AG09319 (cell line): Measurements from ENCODE around the gene NDUFA3.

ENCODE experiments used
- DNase-seq: peaks from one replicate; pipeline ENCODE4 v3.0.0-alpha.2; 2010; ENCODE audit warnings: low read depth; ENCODE audit errors: extremely low read depth
- TF ChIP-seq, protein P1 (sequence below): IDR thresholded peaks from 2 replicates; pipeline ENCODE4 v1.5.1; 2011; ENCODE audit warnings: low read depth, mild to moderate bottlenecking, inconsistent platforms, low read length, moderate library complexity

The NDUFA3 gene

DNA sequence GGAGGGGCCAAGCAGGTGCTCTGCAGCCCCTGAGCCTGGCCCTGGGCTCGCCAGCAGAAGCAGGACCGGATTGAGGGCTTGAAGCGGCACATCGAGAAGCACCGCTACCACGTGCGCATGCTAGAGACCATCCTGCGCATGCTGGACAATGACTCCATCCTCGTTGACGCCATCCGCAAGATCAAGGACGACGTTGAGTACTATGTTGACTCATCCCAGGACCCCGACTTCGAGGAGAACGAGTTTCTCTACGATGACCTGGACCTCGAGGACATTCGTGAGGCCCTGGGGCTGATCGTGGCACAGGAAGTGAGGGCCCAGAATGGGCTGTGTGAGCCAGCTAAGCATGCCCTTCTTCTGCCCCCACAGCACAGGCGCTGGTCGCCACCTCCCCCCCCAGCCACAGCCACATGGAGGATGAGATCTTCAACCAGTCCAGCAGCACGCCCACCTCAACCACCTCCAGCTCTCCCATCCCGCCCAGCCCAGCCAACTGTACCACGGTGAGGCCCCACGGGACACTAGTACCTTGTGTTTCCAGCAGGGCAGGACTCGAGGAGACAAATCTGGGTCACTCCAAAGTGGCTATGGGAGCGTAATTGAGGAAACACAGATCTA lies 43.0 kb downstream of the NDUFA3 start:
- TF ChIP-seq, protein P1, sequence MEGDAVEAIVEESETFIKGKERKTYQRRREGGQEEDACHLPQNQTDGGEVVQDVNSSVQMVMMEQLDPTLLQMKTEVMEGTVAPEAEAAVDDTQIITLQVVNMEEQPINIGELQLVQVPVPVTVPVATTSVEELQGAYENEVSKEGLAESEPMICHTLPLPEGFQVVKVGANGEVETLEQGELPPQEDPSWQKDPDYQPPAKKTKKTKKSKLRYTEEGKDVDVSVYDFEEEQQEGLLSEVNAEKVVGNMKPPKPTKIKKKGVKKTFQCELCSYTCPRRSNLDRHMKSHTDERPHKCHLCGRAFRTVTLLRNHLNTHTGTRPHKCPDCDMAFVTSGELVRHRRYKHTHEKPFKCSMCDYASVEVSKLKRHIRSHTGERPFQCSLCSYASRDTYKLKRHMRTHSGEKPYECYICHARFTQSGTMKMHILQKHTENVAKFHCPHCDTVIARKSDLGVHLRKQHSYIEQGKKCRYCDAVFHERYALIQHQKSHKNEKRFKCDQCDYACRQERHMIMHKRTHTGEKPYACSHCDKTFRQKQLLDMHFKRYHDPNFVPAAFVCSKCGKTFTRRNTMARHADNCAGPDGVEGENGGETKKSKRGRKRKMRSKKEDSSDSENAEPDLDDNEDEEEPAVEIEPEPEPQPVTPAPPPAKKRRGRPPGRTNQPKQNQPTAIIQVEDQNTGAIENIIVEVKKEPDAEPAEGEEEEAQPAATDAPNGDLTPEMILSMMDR: no peak
- DNase-seq: no peak

DNA sequence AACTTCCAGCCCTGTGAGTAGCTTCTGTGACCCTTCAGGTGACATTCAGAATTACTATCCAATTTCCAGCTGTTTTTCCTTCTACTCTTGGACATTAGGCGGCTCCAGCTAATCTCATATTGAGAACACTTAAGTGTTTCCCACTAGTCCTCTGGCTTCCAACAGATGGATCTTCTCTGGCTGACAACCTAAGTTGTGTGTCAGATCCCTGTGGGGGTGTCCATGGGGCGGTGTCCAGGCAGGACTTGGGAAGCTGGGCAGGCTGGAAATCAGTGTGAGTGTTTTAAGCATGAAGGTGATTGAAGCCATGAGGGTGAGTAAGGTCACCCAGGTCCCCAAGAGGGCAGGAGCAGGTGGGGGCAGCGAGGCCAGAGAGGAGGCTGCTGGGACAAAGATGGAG lies 45.0 kb downstream of the NDUFA3 start:
- DNase-seq: no peak
- TF ChIP-seq, protein P1: no peak

DNA sequence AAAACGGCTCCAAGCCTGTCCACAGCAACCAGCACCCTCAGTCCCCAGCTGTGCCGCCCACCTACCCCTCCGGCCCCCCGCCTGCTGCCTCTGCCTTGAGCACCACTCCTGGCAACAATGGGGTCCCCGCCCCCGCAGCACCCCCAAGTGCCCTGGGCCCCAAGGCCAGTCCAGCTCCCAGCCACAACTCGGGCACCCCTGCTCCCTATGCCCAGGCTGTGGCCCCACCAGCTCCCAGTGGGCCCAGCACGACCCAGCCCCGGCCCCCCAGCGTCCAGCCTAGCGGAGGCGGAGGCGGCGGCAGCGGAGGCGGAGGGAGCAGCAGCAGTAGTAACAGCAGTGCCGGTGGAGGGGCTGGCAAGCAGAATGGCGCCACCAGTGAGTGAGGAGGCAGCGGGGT lies 45.5 kb downstream of the NDUFA3 start:
- TF ChIP-seq, protein P1: no peak

DNA sequence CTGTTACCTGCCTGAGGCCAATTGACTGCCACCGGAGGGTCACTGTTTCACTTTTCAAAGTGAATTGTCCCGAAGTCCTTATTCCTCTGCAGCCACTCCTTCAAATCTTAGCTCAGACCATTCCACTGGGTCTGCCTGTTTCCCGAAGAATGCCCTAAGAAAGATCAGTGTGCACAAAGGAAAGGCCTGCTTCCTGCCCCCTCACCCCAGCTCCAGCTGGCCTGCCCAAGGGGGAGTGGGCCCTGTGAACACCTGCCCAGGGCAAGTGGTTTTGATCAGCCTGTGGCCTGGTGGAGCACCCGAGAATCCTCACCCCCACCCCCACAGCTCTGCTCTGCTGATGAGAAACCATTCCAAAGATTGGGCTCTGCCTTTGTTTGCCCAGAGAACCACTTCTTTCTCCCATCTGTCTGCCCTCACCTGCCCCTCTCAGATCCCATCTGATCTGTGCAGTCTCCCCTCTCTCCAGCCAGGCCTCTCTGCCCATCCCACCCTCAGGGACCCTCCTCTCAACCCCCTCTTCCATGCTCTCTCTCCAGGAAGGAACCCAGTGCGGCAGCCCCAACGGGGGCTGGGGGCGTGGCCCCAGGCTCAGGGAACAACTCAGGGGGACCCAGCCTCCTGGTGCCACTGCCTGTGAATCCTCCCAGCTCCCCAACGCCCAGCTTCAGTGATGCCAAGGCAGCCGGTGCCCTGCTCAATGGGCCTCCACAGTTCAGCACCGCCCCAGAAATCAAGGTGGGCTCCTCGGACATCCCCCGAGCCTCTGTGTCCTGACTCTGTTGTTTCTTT lies 46.6 kb downstream of the NDUFA3 start:
- TF ChIP-seq, protein P1: no peak
- DNase-seq: no peak

More for the DNA sequence above, 45.5 kb downstream of the NDUFA3 start:
- no peak for DNase-seq

DNA sequence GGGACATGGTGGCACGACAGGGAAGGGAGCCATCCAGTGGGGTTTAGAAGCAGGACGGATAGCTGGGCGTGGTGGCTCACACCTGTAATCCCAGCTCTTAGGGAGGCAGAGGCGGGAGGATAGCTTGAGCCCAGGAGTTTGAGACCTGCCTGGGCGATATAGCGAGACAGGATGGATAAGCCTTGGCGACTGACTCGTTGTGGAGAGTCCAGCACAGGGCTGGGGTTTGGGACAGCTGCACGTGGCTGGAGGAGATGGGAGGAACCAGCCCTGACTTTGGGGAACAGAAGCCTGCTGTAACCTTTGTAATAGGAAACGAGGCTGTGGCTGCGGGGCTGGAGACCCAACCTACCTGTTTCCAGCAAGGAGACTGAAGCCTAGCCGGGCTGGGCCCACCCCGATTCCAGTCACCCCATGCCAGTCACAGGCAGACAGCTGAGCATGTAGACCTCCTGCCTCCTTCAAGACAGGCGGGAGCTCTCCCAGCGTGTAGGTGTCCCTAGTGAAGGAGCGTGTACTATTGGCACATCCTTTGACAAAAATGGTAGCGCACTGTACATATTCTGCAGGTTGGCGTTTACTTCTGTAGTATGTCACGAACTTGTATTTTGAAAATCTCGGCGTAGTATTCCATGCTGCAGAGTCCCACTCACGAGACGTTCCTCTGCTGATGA lies 48.8 kb downstream of the NDUFA3 start:
- TF ChIP-seq, protein P1: no peak
- no peak for DNase-seq

DNA sequence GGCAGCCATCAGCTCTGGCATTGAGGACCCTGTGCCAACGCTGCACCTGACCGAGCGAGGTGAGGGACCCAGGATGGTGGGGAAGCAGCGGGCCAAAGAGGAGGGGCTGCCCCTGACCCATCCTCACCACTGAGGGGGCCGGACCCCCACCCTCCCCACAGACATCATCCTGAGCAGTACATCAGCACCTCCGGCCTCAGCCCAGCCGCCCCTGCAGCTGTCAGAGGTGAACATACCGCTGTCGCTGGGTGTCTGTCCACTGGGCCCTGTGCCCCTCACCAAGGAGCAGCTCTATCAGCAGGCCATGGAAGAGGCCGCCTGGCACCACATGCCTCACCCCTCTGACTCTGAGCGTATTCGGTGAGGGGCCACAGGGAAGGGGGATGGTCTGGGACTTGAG lies 49.6 kb downstream of the NDUFA3 start:
- TF ChIP-seq, protein P1: no peak
- DNase-seq: no peak
